ENCODE measurements around the gene ATP5PD. TPM values are rescaled to one million over a fixed set of nuclear protein-coding genes. Genes with fewer than 3 reads are reported as not detected.
A peak's percentile ranks its signal among the peaks of the same experiment; 100 is the strongest.

The ATP5PD gene
- total and polyA plus RNA-seq, 2 of the 13 experiments (the other 11 are each of a cell fraction or from before 2014, with no cell fraction given): 158 to 428 TPM

- TF ChIP-seq, protein P1, sequence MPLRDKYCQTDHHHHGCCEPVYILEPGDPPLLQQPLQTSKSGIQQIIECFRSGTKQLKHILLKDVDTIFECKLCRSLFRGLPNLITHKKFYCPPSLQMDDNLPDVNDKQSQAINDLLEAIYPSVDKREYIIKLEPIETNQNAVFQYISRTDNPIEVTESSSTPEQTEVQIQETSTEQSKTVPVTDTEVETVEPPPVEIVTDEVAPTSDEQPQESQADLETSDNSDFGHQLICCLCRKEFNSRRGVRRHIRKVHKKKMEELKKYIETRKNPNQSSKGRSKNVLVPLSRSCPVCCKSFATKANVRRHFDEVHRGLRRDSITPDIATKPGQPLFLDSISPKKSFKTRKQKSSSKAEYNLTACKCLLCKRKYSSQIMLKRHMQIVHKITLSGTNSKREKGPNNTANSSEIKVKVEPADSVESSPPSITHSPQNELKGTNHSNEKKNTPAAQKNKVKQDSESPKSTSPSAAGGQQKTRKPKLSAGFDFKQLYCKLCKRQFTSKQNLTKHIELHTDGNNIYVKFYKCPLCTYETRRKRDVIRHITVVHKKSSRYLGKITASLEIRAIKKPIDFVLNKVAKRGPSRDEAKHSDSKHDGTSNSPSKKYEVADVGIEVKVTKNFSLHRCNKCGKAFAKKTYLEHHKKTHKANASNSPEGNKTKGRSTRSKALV (CRISPR knock-in tag; IDR thresholded peaks at IDR 0.05): no peak
- TF ChIP-seq KDM6A (CRISPR knock-in tag; IDR thresholded peaks at IDR 0.05; ENCODE audit: low read depth): no peak
- TF ChIP-seq ZNF652 (CRISPR knock-in tag; IDR thresholded peaks at IDR 0.05; ENCODE audit: borderline replicate concordance, low read depth): no peak
- no peak for TF ChIP-seq ZNF446 (CRISPR knock-in tag; IDR thresholded peaks at IDR 0.05)
- no peak for TF ChIP-seq MATR3 (CRISPR knock-in tag; IDR thresholded peaks at IDR 0.05)
- no peak for TF ChIP-seq ZNF431 (CRISPR knock-in tag; IDR thresholded peaks at IDR 0.05; ENCODE audit: borderline replicate concordance, low read depth)
- no peak for TF ChIP-seq KLF15 (CRISPR knock-in tag; IDR thresholded peaks at IDR 0.05; ENCODE audit: borderline replicate concordance)
- no peak for TF ChIP-seq ARHGAP35 (CRISPR knock-in tag; IDR thresholded peaks at IDR 0.05; ENCODE audit: borderline replicate concordance)
- no peak for TF ChIP-seq RARG (CRISPR knock-in tag; IDR thresholded peaks at IDR 0.05; ENCODE audit: low read depth)
- no peak for TF ChIP-seq FUBP1 (CRISPR knock-in tag; IDR thresholded peaks at IDR 0.05; ENCODE audit: borderline replicate concordance)
- no peak for TF ChIP-seq BCLAF1 (IDR thresholded peaks at IDR 0.05)
- TF ChIP-seq MBD4 (IDR thresholded peaks at IDR 0.05; ENCODE audit: borderline replicate concordance, low read length): no peak
- TF ChIP-seq PPARG (CRISPR knock-in tag; conservative IDR thresholded peaks at IDR 0.05): no peak
- TF ChIP-seq THYN1 (CRISPR knock-in tag; IDR thresholded peaks at IDR 0.05; ENCODE audit: borderline replicate concordance, low read depth): no peak
- TF ChIP-seq JUND (CRISPR knock-in tag; IDR thresholded peaks at IDR 0.05): no peak
- TF ChIP-seq, protein P2, sequence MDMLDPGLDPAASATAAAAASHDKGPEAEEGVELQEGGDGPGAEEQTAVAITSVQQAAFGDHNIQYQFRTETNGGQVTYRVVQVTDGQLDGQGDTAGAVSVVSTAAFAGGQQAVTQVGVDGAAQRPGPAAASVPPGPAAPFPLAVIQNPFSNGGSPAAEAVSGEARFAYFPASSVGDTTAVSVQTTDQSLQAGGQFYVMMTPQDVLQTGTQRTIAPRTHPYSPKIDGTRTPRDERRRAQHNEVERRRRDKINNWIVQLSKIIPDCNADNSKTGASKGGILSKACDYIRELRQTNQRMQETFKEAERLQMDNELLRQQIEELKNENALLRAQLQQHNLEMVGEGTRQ (IDR thresholded peaks at IDR 0.05; ENCODE audit: low read depth, low read length): no peak
- TF ChIP-seq, protein P2 (CRISPR knock-in tag; IDR thresholded peaks at IDR 0.05; ENCODE audit: borderline replicate concordance): no peak
- TF ChIP-seq, protein P3, sequence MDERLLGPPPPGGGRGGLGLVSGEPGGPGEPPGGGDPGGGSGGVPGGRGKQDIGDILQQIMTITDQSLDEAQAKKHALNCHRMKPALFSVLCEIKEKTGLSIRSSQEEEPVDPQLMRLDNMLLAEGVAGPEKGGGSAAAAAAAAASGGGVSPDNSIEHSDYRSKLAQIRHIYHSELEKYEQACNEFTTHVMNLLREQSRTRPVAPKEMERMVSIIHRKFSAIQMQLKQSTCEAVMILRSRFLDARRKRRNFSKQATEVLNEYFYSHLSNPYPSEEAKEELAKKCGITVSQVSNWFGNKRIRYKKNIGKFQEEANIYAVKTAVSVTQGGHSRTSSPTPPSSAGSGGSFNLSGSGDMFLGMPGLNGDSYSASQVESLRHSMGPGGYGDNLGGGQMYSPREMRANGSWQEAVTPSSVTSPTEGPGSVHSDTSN (CRISPR knock-in tag; IDR thresholded peaks at IDR 0.05): no peak
- TF ChIP-seq ZNF12 (CRISPR knock-in tag; IDR thresholded peaks at IDR 0.05): no peak
- TF ChIP-seq MXD4 (CRISPR knock-in tag; IDR thresholded peaks at IDR 0.05): no peak
- peak; percentile 56 for TF ChIP-seq NCOA2 (CRISPR knock-in tag; IDR thresholded peaks at IDR 0.05)
- TF ChIP-seq SATB2 (CRISPR knock-in tag; IDR thresholded peaks at IDR 0.05): no peak
Measured at GRCh38 chr17:75096082-75096625, 49.4 kb upstream of the ATP5PD start (continued).
